Activated T-cell treated with anti-CD3 and anti-CD28 coated beads, Interleukin-2, amount 50 U/mL, for 24 hours (primary cell): Measurements from ENCODE around the gene CA7.

Experiments
- DNase-seq: peaks from one replicate; pipeline ENCODE4 v3.0.0-alpha.2; 2020
- H3K27ac Mint-ChIP-seq: 2 replicates; pipeline ENCODE4 v1.8.0; 2020; ENCODE audit warnings: mild to moderate bottlenecking, mixed read lengths
- H3K27me3 Mint-ChIP-seq: 2 replicates; pipeline ENCODE4 v1.8.0; 2020; ENCODE audit warnings: mixed read lengths
- H3K36me3 Mint-ChIP-seq: 2 replicates; pipeline ENCODE4 v1.8.0; 2020; ENCODE audit warnings: low read depth, mixed read lengths
- H3K4me1 Mint-ChIP-seq: 2 replicates; pipeline ENCODE4 v1.8.0; 2020; ENCODE audit warnings: low read depth, mixed read lengths
- H3K4me3 Mint-ChIP-seq: 2 replicates; pipeline ENCODE4 v1.8.0; 2020; ENCODE audit warnings: mild to moderate bottlenecking, moderate library complexity, mixed read lengths
- H3K9me3 Mint-ChIP-seq: 2 replicates; pipeline ENCODE4 v1.8.0; 2020; ENCODE audit warnings: mixed read lengths

The CA7 gene

GRCh38 chr16:66874079-66874775 lies 30.0 kb downstream of the CA7 start:
- Mint-ChIP-seq H3K9me3 (peaks cover 8% of the 10 kb centered on the region), H3K4me1 (peaks cover 56% of the 10 kb centered on the region), H3K36me3 (peaks cover 8% of the 10 kb centered on the region), H3K27ac (peak overlapping the region; percentile 93), H3K4me3 (peak overlapping the region; percentile 54), H3K27me3 (no peaks in the 10 kb centered on the region)
- DNase-seq, result peak; percentile 54

- peaks cover 72% of the 10 kb centered on the region for H3K4me1 Mint-ChIP-seq
Observed at GRCh38 chr16:66878067-66878466, 33.9 kb downstream of the CA7 start.

GRCh38 chr16:66880288-66881013 lies 36.2 kb downstream of the CA7 start, which contains the start of gene PDP2:
Gene PDP2, plus strand, starts transcription at chr16:66880515. Its CDS starts 3,770 bp downstream, at chr16:66884285.
- peak; percentile 94 for DNase-seq
- Mint-ChIP-seq H3K36me3 (peaks cover 42% of the 10 kb centered on the region), H3K4me1 (peaks cover 67% of the 10 kb centered on the region), H3K27ac (peak within 1 kb of the TSS; percentile 98), H3K27me3 (no peaks in the 10 kb centered on the region), H3K4me3 (peak within 1 kb of the TSS; percentile 99), H3K9me3 (peaks cover 8% of the 10 kb centered on the region)

More at GRCh38 chr16:66878067-66878466, 33.9 kb downstream of the CA7 start:
- Mint-ChIP-seq H3K27me3 (no peaks in the 10 kb centered on the region), H3K27ac (peak overlapping the region; percentile 68), H3K4me3 (peak overlapping the region; percentile 26), H3K9me3 (peaks cover 8% of the 10 kb centered on the region), H3K36me3 (peaks cover 23% of the 10 kb centered on the region)
- DNase-seq, result peak; percentile 71

GRCh38 chr16:66881014-66881417 lies 36.8 kb downstream of the CA7 start:
- Mint-ChIP-seq H3K4me3 (peak overlapping the region; percentile 99), H3K27ac (peak overlapping the region; percentile 98), H3K9me3 (peaks cover 6% of the 10 kb centered on the region), H3K36me3 (peaks cover 47% of the 10 kb centered on the region), H3K27me3 (no peaks in the 10 kb centered on the region), H3K4me1 (peaks cover 69% of the 10 kb centered on the region)
- no peak for DNase-seq

- peaks cover 68% of the 10 kb centered on the region for H3K4me1 Mint-ChIP-seq
- no peak overlapping the region for H3K27ac Mint-ChIP-seq
- peaks cover 1% of the 10 kb centered on the region for H3K9me3 Mint-ChIP-seq
- DNase-seq, result no peak
- H3K27me3 Mint-ChIP-seq, result no peaks in the 10 kb centered on the region
- peak overlapping the region; percentile 99 for H3K4me3 Mint-ChIP-seq
- peaks cover 48% of the 10 kb centered on the region for H3K36me3 Mint-ChIP-seq
Observed at GRCh38 chr16:66881560-66881959, 37.3 kb downstream of the CA7 start.

GRCh38 chr16:66881964-66882508 lies 37.8 kb downstream of the CA7 start:
- peaks cover 53% of the 10 kb centered on the region for H3K36me3 Mint-ChIP-seq
- peak overlapping the region; percentile 6 for H3K27ac Mint-ChIP-seq
- no peaks in the 10 kb centered on the region for H3K27me3 Mint-ChIP-seq
- peaks cover 71% of the 10 kb centered on the region for H3K4me1 Mint-ChIP-seq
- H3K4me3 Mint-ChIP-seq, result peak overlapping the region; percentile 99
- no peak for DNase-seq
- no peaks in the 10 kb centered on the region for H3K9me3 Mint-ChIP-seq

- DNase-seq, result no peak
- Mint-ChIP-seq H3K27me3 (no peaks in the 10 kb centered on the region), H3K9me3 (no peaks in the 10 kb centered on the region), H3K27ac (no peak overlapping the region), H3K4me1 (peaks cover 75% of the 10 kb centered on the region), H3K36me3 (peaks cover 59% of the 10 kb centered on the region), H3K4me3 (peak overlapping the region; percentile 99)
Observed at GRCh38 chr16:66882702-66883101, 38.5 kb downstream of the CA7 start.

- peaks cover 65% of the 10 kb centered on the region for H3K4me1 Mint-ChIP-seq
- H3K4me3 Mint-ChIP-seq, result no peak overlapping the region
- no peaks in the 10 kb centered on the region for H3K27me3 Mint-ChIP-seq
- H3K36me3 Mint-ChIP-seq, result peaks cover 75% of the 10 kb centered on the region
- no peak overlapping the region for H3K27ac Mint-ChIP-seq
- no peak for DNase-seq
- no peaks in the 10 kb centered on the region for H3K9me3 Mint-ChIP-seq
Observed at GRCh38 chr16:66885491-66885890, 41.3 kb downstream of the CA7 start.

- no peaks in the 10 kb centered on the region for H3K9me3 Mint-ChIP-seq
- H3K4me3 Mint-ChIP-seq, result no peak overlapping the region
- peaks cover 81% of the 10 kb centered on the region for H3K36me3 Mint-ChIP-seq
- DNase-seq, result no peak
- no peaks in the 10 kb centered on the region for H3K27me3 Mint-ChIP-seq
- peaks cover 65% of the 10 kb centered on the region for H3K4me1 Mint-ChIP-seq
- H3K27ac Mint-ChIP-seq, result no peak overlapping the region
Observed at GRCh38 chr16:66886321-66886720, 42.1 kb downstream of the CA7 start.

GRCh38 chr16:66886914-66887313 lies 42.7 kb downstream of the CA7 start:
- peaks cover 59% of the 10 kb centered on the region for H3K4me1 Mint-ChIP-seq
- H3K36me3 Mint-ChIP-seq, result peaks cover 82% of the 10 kb centered on the region
- H3K27me3 Mint-ChIP-seq, result no peaks in the 10 kb centered on the region
- H3K27ac Mint-ChIP-seq, result no peak overlapping the region
- DNase-seq, result no peak
- H3K4me3 Mint-ChIP-seq, result no peak overlapping the region
- no peaks in the 10 kb centered on the region for H3K9me3 Mint-ChIP-seq

- H3K36me3 Mint-ChIP-seq, result peaks cover 78% of the 10 kb centered on the region
- H3K4me3 Mint-ChIP-seq, result no peak overlapping the region
- H3K27me3 Mint-ChIP-seq, result no peaks in the 10 kb centered on the region
- no peak for DNase-seq
- H3K27ac Mint-ChIP-seq, result peak overlapping the region; percentile 75
- peaks cover 57% of the 10 kb centered on the region for H3K4me1 Mint-ChIP-seq
- H3K9me3 Mint-ChIP-seq, result no peaks in the 10 kb centered on the region
Observed at GRCh38 chr16:66888647-66889615, 44.7 kb downstream of the CA7 start.

- H3K27me3 Mint-ChIP-seq, result no peaks in the 10 kb centered on the region
- no peaks in the 10 kb centered on the region for H3K9me3 Mint-ChIP-seq
- no peak for DNase-seq
- peaks cover 78% of the 10 kb centered on the region for H3K36me3 Mint-ChIP-seq
- H3K4me1 Mint-ChIP-seq, result peaks cover 52% of the 10 kb centered on the region
- peak overlapping the region; percentile 50 for H3K27ac Mint-ChIP-seq
- no peak overlapping the region for H3K4me3 Mint-ChIP-seq
Observed at GRCh38 chr16:66889622-66890021, 45.4 kb downstream of the CA7 start.

GRCh38 chr16:66890799-66891198 lies 46.6 kb downstream of the CA7 start:
- Mint-ChIP-seq H3K36me3 (peaks cover 72% of the 10 kb centered on the region), H3K27me3 (no peaks in the 10 kb centered on the region), H3K4me1 (peaks cover 40% of the 10 kb centered on the region), H3K9me3 (no peaks in the 10 kb centered on the region), H3K27ac (peak overlapping the region; percentile 40), H3K4me3 (no peak overlapping the region)
- no peak for DNase-seq

GRCh38 chr16:66891360-66891759 lies 47.1 kb downstream of the CA7 start:
- H3K9me3 Mint-ChIP-seq, result no peaks in the 10 kb centered on the region
- no peak overlapping the region for H3K4me3 Mint-ChIP-seq
- H3K27ac Mint-ChIP-seq, result peak overlapping the region; percentile 40
- DNase-seq, result no peak
- peaks cover 70% of the 10 kb centered on the region for H3K36me3 Mint-ChIP-seq
- H3K4me1 Mint-ChIP-seq, result peaks cover 35% of the 10 kb centered on the region
- no peaks in the 10 kb centered on the region for H3K27me3 Mint-ChIP-seq
